ENCODE data around the gene ILKAP.

The ILKAP gene

GRCh38 chr2:238160206-238161129, 43.0 kb downstream of the ILKAP start:
- Histone ChIP-seq H3F3A (ENCODE audit: insufficient read depth, low read length) (no peaks in the 10 kb centered on the region), H3K79me2 (ENCODE audit: insufficient read depth, low read length) (no peaks in the 10 kb centered on the region), H3K9me3 (ENCODE audit: low read length) (no peaks in the 10 kb centered on the region), H3K4me2 (ENCODE audit: low read length) (peak overlapping the region; percentile 67), H3K9ac (ENCODE audit: low read length) (peak overlapping the region; percentile 36; the same call in 1 of the 2 replicates), H3K4me1 (ENCODE audit: insufficient read depth, low read length, severe bottlenecking) (peaks cover 21% of the 10 kb centered on the region), H3K27me3 (ENCODE audit: insufficient read depth, low read length) (no peaks in the 10 kb centered on the region), H4K20me1 (ENCODE audit: insufficient read depth, low read length) (no peaks in the 10 kb centered on the region), H3K9me2 (ENCODE audit: low read depth, low read length) (no peaks in the 10 kb centered on the region), H2AFZ (ENCODE audit: low read length) (no peak overlapping the region), H3K4me3 (ENCODE audit: low read depth, low read length, poor library complexity, severe bottlenecking) (peak overlapping the region; percentile 58), H3K36me3 (ENCODE audit: insufficient read depth, low read length) (no peaks in the 10 kb centered on the region), H3K27ac (ENCODE audit: low read depth, low read length, poor library complexity, severe bottlenecking) (no peak overlapping the region)
- TF ChIP-seq EZH2 (IDR thresholded peaks at IDR 0.05; ENCODE audit: borderline replicate concordance, low read length) (no peak), CTCF (IDR thresholded peaks at IDR 0.05; ENCODE audit: low read length) (peak; percentile 96)

- no peak overlapping the region for H3K27ac ChIP-seq (ENCODE audit: low read depth, low read length, poor library complexity, severe bottlenecking)
- no peaks in the 10 kb centered on the region; the same call in 1 of the 2 replicates for H3K36me3 ChIP-seq (ENCODE audit: insufficient read depth, low read length)
- no peak overlapping the region for H2AFZ ChIP-seq (ENCODE audit: low read length)
- no peaks in the 10 kb centered on the region for H3F3A ChIP-seq (ENCODE audit: insufficient read depth, low read length)
- TF ChIP-seq CTCF (IDR thresholded peaks at IDR 0.05; ENCODE audit: low read length) (no peak), EZH2 (IDR thresholded peaks at IDR 0.05; ENCODE audit: borderline replicate concordance, low read length) (no peak)
- no peaks in the 10 kb centered on the region for H3K9me2 ChIP-seq (ENCODE audit: low read depth, low read length)
- H3K79me2 ChIP-seq (ENCODE audit: insufficient read depth, low read length): no peaks in the 10 kb centered on the region
- H4K20me1 ChIP-seq (ENCODE audit: insufficient read depth, low read length): no peaks in the 10 kb centered on the region
- no peak overlapping the region; the same call in 1 of the 2 replicates for H3K9ac ChIP-seq (ENCODE audit: low read length)
- no peaks in the 10 kb centered on the region for H3K27me3 ChIP-seq (ENCODE audit: insufficient read depth, low read length)
- H3K4me3 ChIP-seq (ENCODE audit: low read depth, low read length, poor library complexity, severe bottlenecking): peak overlapping the region; percentile 58
- no peaks in the 10 kb centered on the region for H3K9me3 ChIP-seq (ENCODE audit: low read length)
- peak overlapping the region; percentile 67 for H3K4me2 ChIP-seq (ENCODE audit: low read length)
- peaks cover 21% of the 10 kb centered on the region for H3K4me1 ChIP-seq (ENCODE audit: insufficient read depth, low read length, severe bottlenecking)
Measured at GRCh38 chr2:238159661-238160205, 43.8 kb downstream of the ILKAP start.

GRCh38 chr2:238159071-238159539, 44.4 kb downstream of the ILKAP start:
- Histone ChIP-seq H3K27me3 (ENCODE audit: insufficient read depth, low read length) (no peaks in the 10 kb centered on the region; the same call in 1 of the 2 replicates), H3K36me3 (ENCODE audit: insufficient read depth, low read length) (no peaks in the 10 kb centered on the region; the same call in 1 of the 2 replicates), H3K4me2 (ENCODE audit: low read length) (peak overlapping the region; percentile 67), H3K4me1 (ENCODE audit: insufficient read depth, low read length, severe bottlenecking) (peaks cover 21% of the 10 kb centered on the region), H3F3A (ENCODE audit: insufficient read depth, low read length) (no peaks in the 10 kb centered on the region), H2AFZ (ENCODE audit: low read length) (no peak overlapping the region), H3K9me3 (ENCODE audit: low read length) (no peaks in the 10 kb centered on the region), H3K9me2 (ENCODE audit: low read depth, low read length) (no peaks in the 10 kb centered on the region), H3K27ac (ENCODE audit: low read depth, low read length, poor library complexity, severe bottlenecking) (no peak overlapping the region), H3K4me3 (ENCODE audit: low read depth, low read length, poor library complexity, severe bottlenecking) (peak overlapping the region; percentile 58), H3K9ac (ENCODE audit: low read length) (peak overlapping the region; percentile 51; the same call in 1 of the 2 replicates), H3K79me2 (ENCODE audit: insufficient read depth, low read length) (no peaks in the 10 kb centered on the region), H4K20me1 (ENCODE audit: insufficient read depth, low read length) (no peaks in the 10 kb centered on the region)
- TF ChIP-seq EZH2 (IDR thresholded peaks at IDR 0.05; ENCODE audit: borderline replicate concordance, low read length): no peak
- no peak for TF ChIP-seq CTCF (IDR thresholded peaks at IDR 0.05; ENCODE audit: low read length)
